ENCODE measurements around the gene MYH7. TPM values are rescaled to one million over a fixed set of nuclear protein-coding genes. Genes with fewer than 3 reads are reported as not detected.

Gene MYH7
- total RNA-seq, 1 experiment from 2014 or later, result not detected

DNA sequence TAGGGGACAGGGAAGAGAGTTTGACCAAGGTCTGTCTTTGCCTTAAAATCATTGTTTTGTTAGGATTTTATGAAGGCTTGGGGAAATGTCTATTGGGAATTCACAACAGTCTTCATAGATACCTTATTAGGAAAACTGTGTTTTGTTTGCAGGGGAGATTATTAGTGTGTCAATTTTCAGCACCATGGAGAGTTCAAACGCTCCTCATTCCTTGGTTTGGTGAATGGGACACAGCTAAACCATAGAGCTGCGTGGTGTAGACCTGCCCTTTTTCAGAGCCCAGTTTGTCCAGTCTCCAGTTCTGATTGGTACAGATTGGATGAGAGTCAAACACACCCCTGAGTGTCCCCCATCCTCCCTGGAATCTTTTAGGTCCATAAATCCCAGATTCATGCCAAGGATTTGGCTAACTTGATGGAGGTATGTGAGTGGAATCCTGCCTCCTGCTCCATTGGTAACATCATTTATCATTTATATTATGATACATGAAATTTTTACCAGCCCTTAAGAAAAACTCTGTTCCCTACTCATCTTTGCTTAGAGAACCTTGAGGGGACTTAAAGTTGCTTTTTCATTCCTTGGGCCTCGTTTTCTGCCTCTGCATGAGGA, 46.0 kb upstream of the MYH7 start:
- Mint-ChIP-seq H3K4me3 (no peak overlapping the region; the same call in 1 of the 2 replicates), H3K36me3 (peaks cover 17% of the 10 kb centered on the region), H3K9me3 (no peaks in the 10 kb centered on the region), H3K4me1 (peaks cover 56% of the 10 kb centered on the region), H3K27ac (0 out of 2 replicates have a peak overlapping the region, but pooled peaks have one; percentile 81), H3K27me3 (ENCODE audit: low read depth) (no peaks in the 10 kb centered on the region)
- CTCF ChIA-PET, result interaction anchor here (0.6 to 13.9 kb wide), 23 partner anchors 13 to 613 kb away, joined by 3 to 377 read pairs (median 5); partner anchors contain the start of genes AP1G2, PCK2 and THTPA
- TF ChIP-seq, protein P1, sequence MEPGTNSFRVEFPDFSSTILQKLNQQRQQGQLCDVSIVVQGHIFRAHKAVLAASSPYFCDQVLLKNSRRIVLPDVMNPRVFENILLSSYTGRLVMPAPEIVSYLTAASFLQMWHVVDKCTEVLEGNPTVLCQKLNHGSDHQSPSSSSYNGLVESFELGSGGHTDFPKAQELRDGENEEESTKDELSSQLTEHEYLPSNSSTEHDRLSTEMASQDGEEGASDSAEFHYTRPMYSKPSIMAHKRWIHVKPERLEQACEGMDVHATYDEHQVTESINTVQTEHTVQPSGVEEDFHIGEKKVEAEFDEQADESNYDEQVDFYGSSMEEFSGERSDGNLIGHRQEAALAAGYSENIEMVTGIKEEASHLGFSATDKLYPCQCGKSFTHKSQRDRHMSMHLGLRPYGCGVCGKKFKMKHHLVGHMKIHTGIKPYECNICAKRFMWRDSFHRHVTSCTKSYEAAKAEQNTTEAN (CRISPR knock-in tag; IDR thresholded peaks at IDR 0.05), result no peak
- TF ChIP-seq ATF1 (CRISPR knock-in tag; IDR thresholded peaks at IDR 0.05), result no peak
- TF ChIP-seq OVOL2 (CRISPR knock-in tag; IDR thresholded peaks at IDR 0.05; ENCODE audit: borderline replicate concordance), result no peak
- TF ChIP-seq, protein P2, sequence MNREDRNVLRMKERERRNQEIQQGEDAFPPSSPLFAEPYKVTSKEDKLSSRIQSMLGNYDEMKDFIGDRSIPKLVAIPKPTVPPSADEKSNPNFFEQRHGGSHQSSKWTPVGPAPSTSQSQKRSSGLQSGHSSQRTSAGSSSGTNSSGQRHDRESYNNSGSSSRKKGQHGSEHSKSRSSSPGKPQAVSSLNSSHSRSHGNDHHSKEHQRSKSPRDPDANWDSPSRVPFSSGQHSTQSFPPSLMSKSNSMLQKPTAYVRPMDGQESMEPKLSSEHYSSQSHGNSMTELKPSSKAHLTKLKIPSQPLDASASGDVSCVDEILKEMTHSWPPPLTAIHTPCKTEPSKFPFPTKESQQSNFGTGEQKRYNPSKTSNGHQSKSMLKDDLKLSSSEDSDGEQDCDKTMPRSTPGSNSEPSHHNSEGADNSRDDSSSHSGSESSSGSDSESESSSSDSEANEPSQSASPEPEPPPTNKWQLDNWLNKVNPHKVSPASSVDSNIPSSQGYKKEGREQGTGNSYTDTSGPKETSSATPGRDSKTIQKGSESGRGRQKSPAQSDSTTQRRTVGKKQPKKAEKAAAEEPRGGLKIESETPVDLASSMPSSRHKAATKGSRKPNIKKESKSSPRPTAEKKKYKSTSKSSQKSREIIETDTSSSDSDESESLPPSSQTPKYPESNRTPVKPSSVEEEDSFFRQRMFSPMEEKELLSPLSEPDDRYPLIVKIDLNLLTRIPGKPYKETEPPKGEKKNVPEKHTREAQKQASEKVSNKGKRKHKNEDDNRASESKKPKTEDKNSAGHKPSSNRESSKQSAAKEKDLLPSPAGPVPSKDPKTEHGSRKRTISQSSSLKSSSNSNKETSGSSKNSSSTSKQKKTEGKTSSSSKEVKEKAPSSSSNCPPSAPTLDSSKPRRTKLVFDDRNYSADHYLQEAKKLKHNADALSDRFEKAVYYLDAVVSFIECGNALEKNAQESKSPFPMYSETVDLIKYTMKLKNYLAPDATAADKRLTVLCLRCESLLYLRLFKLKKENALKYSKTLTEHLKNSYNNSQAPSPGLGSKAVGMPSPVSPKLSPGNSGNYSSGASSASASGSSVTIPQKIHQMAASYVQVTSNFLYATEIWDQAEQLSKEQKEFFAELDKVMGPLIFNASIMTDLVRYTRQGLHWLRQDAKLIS (CRISPR knock-in tag; IDR thresholded peaks at IDR 0.05; ENCODE audit: borderline replicate concordance), result no peak
- TF ChIP-seq MYBL2 (CRISPR knock-in tag; IDR thresholded peaks at IDR 0.05), result no peak
- no peak for TF ChIP-seq GRHL2 (CRISPR knock-in tag; IDR thresholded peaks at IDR 0.05; ENCODE audit: insufficient replicate concordance, severe bottlenecking)
- TF ChIP-seq NR3C1 (CRISPR knock-in tag; conservative IDR thresholded peaks at IDR 0.05; ENCODE audit: low read depth), result no peak
- no peak for TF ChIP-seq ZNF138 (CRISPR knock-in tag; conservative IDR thresholded peaks at IDR 0.05)
- 0 out of 2 replicates have a peak, but pooled peaks have one; percentile 39 for TF ChIP-seq TEAD1 (CRISPR knock-in tag; IDR thresholded peaks at IDR 0.05)
- TF ChIP-seq, protein P3, sequence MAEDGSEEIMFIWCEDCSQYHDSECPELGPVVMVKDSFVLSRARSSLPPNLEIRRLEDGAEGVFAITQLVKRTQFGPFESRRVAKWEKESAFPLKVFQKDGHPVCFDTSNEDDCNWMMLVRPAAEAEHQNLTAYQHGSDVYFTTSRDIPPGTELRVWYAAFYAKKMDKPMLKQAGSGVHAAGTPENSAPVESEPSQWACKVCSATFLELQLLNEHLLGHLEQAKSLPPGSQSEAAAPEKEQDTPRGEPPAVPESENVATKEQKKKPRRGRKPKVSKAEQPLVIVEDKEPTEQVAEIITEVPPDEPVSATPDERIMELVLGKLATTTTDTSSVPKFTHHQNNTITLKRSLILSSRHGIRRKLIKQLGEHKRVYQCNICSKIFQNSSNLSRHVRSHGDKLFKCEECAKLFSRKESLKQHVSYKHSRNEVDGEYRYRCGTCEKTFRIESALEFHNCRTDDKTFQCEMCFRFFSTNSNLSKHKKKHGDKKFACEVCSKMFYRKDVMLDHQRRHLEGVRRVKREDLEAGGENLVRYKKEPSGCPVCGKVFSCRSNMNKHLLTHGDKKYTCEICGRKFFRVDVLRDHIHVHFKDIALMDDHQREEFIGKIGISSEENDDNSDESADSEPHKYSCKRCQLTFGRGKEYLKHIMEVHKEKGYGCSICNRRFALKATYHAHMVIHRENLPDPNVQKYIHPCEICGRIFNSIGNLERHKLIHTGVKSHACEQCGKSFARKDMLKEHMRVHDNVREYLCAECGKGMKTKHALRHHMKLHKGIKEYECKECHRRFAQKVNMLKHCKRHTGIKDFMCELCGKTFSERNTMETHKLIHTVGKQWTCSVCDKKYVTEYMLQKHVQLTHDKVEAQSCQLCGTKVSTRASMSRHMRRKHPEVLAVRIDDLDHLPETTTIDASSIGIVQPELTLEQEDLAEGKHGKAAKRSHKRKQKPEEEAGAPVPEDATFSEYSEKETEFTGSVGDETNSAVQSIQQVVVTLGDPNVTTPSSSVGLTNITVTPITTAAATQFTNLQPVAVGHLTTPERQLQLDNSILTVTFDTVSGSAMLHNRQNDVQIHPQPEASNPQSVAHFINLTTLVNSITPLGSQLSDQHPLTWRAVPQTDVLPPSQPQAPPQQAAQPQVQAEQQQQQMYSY (CRISPR knock-in tag; IDR thresholded peaks at IDR 0.05), result no peak
- TF ChIP-seq ELF4 (CRISPR knock-in tag; IDR thresholded peaks at IDR 0.05; ENCODE audit: low read depth), result no peak
- TF ChIP-seq, protein P4, sequence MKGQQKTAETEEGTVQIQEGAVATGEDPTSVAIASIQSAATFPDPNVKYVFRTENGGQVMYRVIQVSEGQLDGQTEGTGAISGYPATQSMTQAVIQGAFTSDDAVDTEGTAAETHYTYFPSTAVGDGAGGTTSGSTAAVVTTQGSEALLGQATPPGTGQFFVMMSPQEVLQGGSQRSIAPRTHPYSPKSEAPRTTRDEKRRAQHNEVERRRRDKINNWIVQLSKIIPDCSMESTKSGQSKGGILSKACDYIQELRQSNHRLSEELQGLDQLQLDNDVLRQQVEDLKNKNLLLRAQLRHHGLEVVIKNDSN (CRISPR knock-in tag; IDR thresholded peaks at IDR 0.05), result peak; percentile 45; the same call in 1 of the 2 replicates
- TF ChIP-seq ZNF416 (CRISPR knock-in tag; IDR thresholded peaks at IDR 0.05), result no peak
- TF ChIP-seq ZNF396 (CRISPR knock-in tag; IDR thresholded peaks at IDR 0.05; ENCODE audit: borderline replicate concordance), result no peak
- POLR2A ChIA-PET, result interaction anchor here (1.0 to 6.0 kb wide), 5 partner anchors 42 to 81 kb away, joined by 4 to 73 read pairs (median 7); partner anchors contain the start of gene THTPA
- DNase-seq (ENCODE audit: low spot score), result no peak
- peak; percentile 14; the same call in 1 of the 2 replicates for ATAC-seq

Data from WTC11 (cell line).